ENCODE measurements around the gene MSI2. TPM values are rescaled to one million over a fixed set of nuclear protein-coding genes. Genes with fewer than 3 reads are reported as not detected.
A peak's percentile ranks its signal among the peaks of the same experiment; 100 is the strongest.

The MSI2 gene
- total and polyA plus RNA-seq, 2 experiments from 2014 or later, result 18.9 to 41.8 TPM

- H3K27ac Mint-ChIP-seq, result peak overlapping the region; percentile 9; the same call in 1 of the 2 replicates
- ATAC-seq, result peak; percentile 14; the same call in 1 of the 3 replicates
- H3K9me3 Mint-ChIP-seq, result no peaks in the 10 kb centered on the region; the same call in 2 of the 3 replicates
Observed at GRCh38 chr17:57593739-57594462, 337.6 kb downstream of the MSI2 start.

GRCh38 chr17:57594767-57595166 is 338.4 kb downstream of the MSI2 start:
- Histone ChIP-seq H3K27me3 (ENCODE audit: insufficient read depth) (no peaks in the 10 kb centered on the region), H3K4me1 (ENCODE audit: insufficient read depth) (no peaks in the 10 kb centered on the region), H3K79me2 (replicated peaks; ENCODE audit: insufficient read depth) (no peaks in the 10 kb centered on the region), H3K4me2 (no peak overlapping the region), H4K20me1 (replicated peaks; ENCODE audit: insufficient read depth) (no peaks in the 10 kb centered on the region), H3F3A (replicated peaks; ENCODE audit: low read depth) (no peaks in the 10 kb centered on the region), H3K9me2 (ENCODE audit: insufficient read depth) (no peaks in the 10 kb centered on the region), H3K4me3 (no peak overlapping the region), H3K27ac (ENCODE audit: low read depth) (no peak overlapping the region), H3K36me3 (ENCODE audit: insufficient read depth) (no peaks in the 10 kb centered on the region; the same call in 1 of the 2 replicates), H2AFZ (no peak overlapping the region)
- H3K27me3 Mint-ChIP-seq (ENCODE audit: insufficient read depth, low read depth, poor library complexity), result peaks cover 2% of the 10 kb centered on the region
- DNase-seq (ENCODE audit: low spot score) (no peak), ATAC-seq (no peak)
- no peak overlapping the region for H3K4me3 Mint-ChIP-seq
- H3K4me1 Mint-ChIP-seq, result peaks cover 17% of the 10 kb centered on the region
- no peak overlapping the region for H3K27ac Mint-ChIP-seq
- no peaks in the 10 kb centered on the region; the same call in 2 of the 3 replicates for H3K36me3 Mint-ChIP-seq (ENCODE audit: low read depth)
- H3K9me3 Mint-ChIP-seq, result no peaks in the 10 kb centered on the region; the same call in 2 of the 3 replicates
- no peak for TF ChIP-seq EZH2 (IDR thresholded peaks at IDR 0.05; ENCODE audit: low read depth, unreplicated experiment)
- no peak for TF ChIP-seq NANOG (IDR thresholded peaks at IDR 0.05; ENCODE audit: borderline replicate concordance)
- no peak for TF ChIP-seq ETS1 (IDR thresholded peaks at IDR 0.05)
- no peak for TF ChIP-seq ZNF331 (CRISPR knock-in tag; IDR thresholded peaks at IDR 0.05; ENCODE audit: low read depth)
- TF ChIP-seq CREB1 (CRISPR knock-in tag; IDR thresholded peaks at IDR 0.05; ENCODE audit: low read depth), result no peak
- no peak for TF ChIP-seq STAT1 (IDR thresholded peaks at IDR 0.05; ENCODE audit: unreplicated experiment)
- TF ChIP-seq POLR2AphosphoS5 (IDR thresholded peaks at IDR 0.05; ENCODE audit: low read depth), result no peak
- no peak for TF ChIP-seq EZH2phosphoT487 (IDR thresholded peaks at IDR 0.05; ENCODE audit: unreplicated experiment)
- TF ChIP-seq ZNF114 (CRISPR knock-in tag; IDR thresholded peaks at IDR 0.05), result no peak
- no peak for TF ChIP-seq REST (IDR thresholded peaks at IDR 0.05; ENCODE audit: unreplicated experiment)
- no peak for TF ChIP-seq CTCF (conservative IDR thresholded peaks at IDR 0.05; ENCODE audit: low read depth in 2 of 2)
- no peak for TF ChIP-seq JUNB (IDR thresholded peaks at IDR 0.05; ENCODE audit: unreplicated experiment)

More at GRCh38 chr17:57593739-57594462, 337.6 kb downstream of the MSI2 start:
- Histone ChIP-seq H3F3A (replicated peaks; ENCODE audit: low read depth) (no peaks in the 10 kb centered on the region), H3K27ac (ENCODE audit: low read depth) (no peak overlapping the region), H2AFZ (no peak overlapping the region), H3K79me2 (replicated peaks; ENCODE audit: insufficient read depth) (no peaks in the 10 kb centered on the region), H4K20me1 (replicated peaks; ENCODE audit: insufficient read depth) (no peaks in the 10 kb centered on the region), H3K27me3 (ENCODE audit: insufficient read depth) (no peaks in the 10 kb centered on the region), H3K4me1 (ENCODE audit: insufficient read depth) (no peaks in the 10 kb centered on the region), H3K4me3 (no peak overlapping the region), H3K9me2 (ENCODE audit: insufficient read depth) (no peaks in the 10 kb centered on the region), H3K4me2 (no peak overlapping the region), H3K36me3 (ENCODE audit: insufficient read depth) (no peaks in the 10 kb centered on the region; the same call in 1 of the 2 replicates)
- TF ChIP-seq CREB1 (CRISPR knock-in tag; IDR thresholded peaks at IDR 0.05; ENCODE audit: low read depth) (no peak), CTCF (conservative IDR thresholded peaks at IDR 0.05; ENCODE audit: low read depth in 2 of 2) (no peak)
- H3K4me1 Mint-ChIP-seq, result peaks cover 17% of the 10 kb centered on the region
- no peak for DNase-seq (ENCODE audit: low spot score)
- no peak overlapping the region for H3K4me3 Mint-ChIP-seq
- H3K27me3 Mint-ChIP-seq (ENCODE audit: insufficient read depth, low read depth, poor library complexity), result peaks cover 2% of the 10 kb centered on the region
- H3K36me3 Mint-ChIP-seq (ENCODE audit: low read depth), result no peaks in the 10 kb centered on the region; the same call in 2 of the 3 replicates

All from GM23338 (cell line).